GM12892 (cell line): ENCODE results near the gene CTSL.

Experiments used
- POLR2A ChIP-seq: IDR thresholded peaks from 2 replicates; pipeline ENCODE4 v1.6.1; 2011; ENCODE audit warnings: low read depth, low read length, control low read depth
- POLR2AphosphoS5 ChIP-seq: IDR thresholded peaks from 2 replicates; pipeline ENCODE4 v1.6.1; 2011; ENCODE audit warnings: low read depth, low read length, control low read depth
- TAF1 ChIP-seq: IDR thresholded peaks from 2 replicates; pipeline ENCODE4 v1.6.1; 2011; ENCODE audit warnings: low read depth, mild to moderate bottlenecking, control low read depth, low read length, borderline replicate concordance

DNA sequence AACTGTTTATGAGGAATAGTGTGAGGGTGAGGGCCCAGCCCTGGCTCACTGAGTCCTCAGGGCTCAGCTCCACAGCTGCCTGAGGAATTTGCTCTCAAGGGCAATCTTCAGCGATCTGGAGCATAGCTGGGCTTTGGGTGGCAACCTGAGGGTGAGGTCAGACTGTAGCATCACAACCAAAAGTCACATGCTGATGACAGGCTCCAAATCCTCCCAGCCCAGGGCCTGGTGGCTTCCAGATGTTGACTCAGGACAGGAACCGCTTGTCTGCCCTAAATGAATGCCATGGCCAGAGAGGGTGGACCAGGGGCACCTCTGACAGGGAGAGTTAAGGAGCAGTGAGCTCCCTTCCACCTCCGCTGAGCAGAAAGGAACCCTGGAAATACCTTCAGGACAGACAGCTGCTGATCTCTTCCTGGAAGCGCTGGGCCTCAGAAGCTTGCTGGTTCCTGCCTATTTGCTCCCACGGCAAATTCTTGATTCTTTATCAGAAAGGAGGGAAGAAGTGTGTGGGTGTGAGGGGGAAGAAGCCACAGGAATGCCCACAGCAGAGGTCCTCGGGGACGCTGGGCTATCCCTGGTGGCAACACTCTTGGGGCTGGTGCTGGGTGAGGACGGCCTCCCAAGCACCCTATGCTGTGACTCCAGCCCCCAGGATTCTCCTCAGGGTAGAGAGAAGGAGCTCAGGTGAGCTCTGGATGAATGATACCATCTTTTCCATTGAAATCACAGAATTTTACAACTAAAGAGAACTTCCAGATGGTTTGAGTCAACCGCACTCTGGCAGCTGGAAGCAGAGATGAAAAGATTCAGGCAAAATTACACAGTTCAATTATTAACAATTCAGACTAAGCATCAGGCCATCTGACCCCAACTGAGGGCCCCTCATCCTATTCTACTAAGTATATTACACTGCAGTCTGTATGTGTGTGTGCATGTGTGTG, 13.8 kb upstream of the CTSL start:
- TF ChIP-seq TAF1 (no peak), POLR2AphosphoS5 (no peak), POLR2A (no peak)
